ENCODE results near the gene RFTN1. TPM values are rescaled to one million over a fixed set of nuclear protein-coding genes. Genes with fewer than 3 reads are reported as not detected.

The RFTN1 gene
- total and polyA plus RNA-seq, 9 of the 15 experiments (the other 6 are each of a cell fraction or from before 2014, with no cell fraction given) = 0.08 to 0.51 (median 0.11) TPM; not detected in 6

- no peaks in the 10 kb centered on the region for H3K79me2 ChIP-seq (ENCODE audit: control insufficient read depth, insufficient read depth, low read length)
- in situ Hi-C loops (cut with MboI) (no loop called here), intact Hi-C loops (cut with micrococcal nuclease) (no loop called here)
- FAIRE-seq (no peak), DNase-seq (ENCODE audit: extremely low read depth in 1 of 4, low spot score in 3 of 4) (no peak), ATAC-seq (no peak)
- no peaks in the 10 kb centered on the region for H3K36me3 ChIP-seq (ENCODE audit: control insufficient read depth, insufficient read depth, low read length)
- H3K4me1 ChIP-seq (replicated peaks in 1 of 2; ENCODE audit: control insufficient read depth in 2 of 2, insufficient read depth in 2 of 2, low read length in 2 of 2) = no peaks in the 10 kb centered on the region
- H3K9me1 ChIP-seq (ENCODE audit: control insufficient read depth, insufficient read depth, low read length) = no peaks in the 10 kb centered on the region
- 2% methylated on average over 6 of the region's 6 CpGs for WGBS (ENCODE audit: insufficient coverage, low coverage, missing lambda C conversion rate)
- no peak overlapping the region for H2AFZ ChIP-seq (ENCODE audit: low read depth, low read length)
- TF ChIP-seq KAT2B (IDR thresholded peaks at IDR 0.05; ENCODE audit: low read depth, low read length) (no peak), ZNF449 (CRISPR knock-in tag; IDR thresholded peaks at IDR 0.05) (no peak), MAFF (IDR thresholded peaks at IDR 0.05; ENCODE audit: low read length) (no peak), TFAM (CRISPR knock-in tag; conservative IDR thresholded peaks at IDR 0.05) (no peak), THRB (CRISPR knock-in tag; conservative IDR thresholded peaks at IDR 0.05) (no peak), CAMTA2 (CRISPR knock-in tag; conservative IDR thresholded peaks at IDR 0.05) (no peak), HCFC1 (IDR thresholded peaks at IDR 0.05; ENCODE audit: low read depth, low read length) (no peak), SMAD2 (IDR thresholded peaks at IDR 0.05; ENCODE audit: low read depth, low read length) (no peak), POLR3A (IDR thresholded peaks at IDR 0.05; ENCODE audit: borderline replicate concordance, extremely low read depth, insufficient read depth, insufficient read length) (no peak), ASH1L (IDR thresholded peaks at IDR 0.05; ENCODE audit: borderline replicate concordance, low read depth, partially characterized antibody) (no peak), ZNF232 (CRISPR knock-in tag; IDR thresholded peaks at IDR 0.05) (no peak)
- no peak overlapping the region for H3K4me3 ChIP-seq
- H3K27ac ChIP-seq (ENCODE audit: extremely low read depth, low read depth, low read length) = no peak overlapping the region
- POLR2A ChIA-PET = no interaction called here
- peaks cover 28 to 52% of the 10 kb centered on the region in 2 experiments for H3K27me3 ChIP-seq (ENCODE audit: control insufficient read depth in 2 of 2, insufficient read depth in 2 of 2, low read length in 2 of 2)
- CTCF ChIA-PET (ENCODE audit: low intra/inter-chr PET ratio) = no interaction called here
- no peak overlapping the region for H3K4me2 ChIP-seq (ENCODE audit: insufficient read depth, low read length)
- no peaks in the 10 kb centered on the region for H3K9me3 ChIP-seq (replicated peaks; ENCODE audit: control insufficient read depth, insufficient read depth, low read depth, low read length)
- BruUV-seq (replicated peaks) = no TSS peak
- no peak overlapping the region for H3K9ac ChIP-seq (ENCODE audit: insufficient read depth in 1 of 2, low read depth in 2 of 2, low read length in 2 of 2)
- 0 out of 2 replicates have a peak, but pooled peaks cover under 1% of the 10 kb centered on the region for H4K20me1 ChIP-seq (replicated peaks; ENCODE audit: control insufficient read depth, insufficient read depth, low read length)
Measured at GRCh38 chr3:16486951-16487480, 26.5 kb downstream of the RFTN1 start.
